OCI-LY7 (cell line): Measurements from ENCODE around the gene HMG20B.

Experiments
- CTCF ChIP-seq: fragments of 200-600 bp; sonication (generic); conservative IDR thresholded peaks from 2 replicates; pipeline ENCODE4 v1.5.1; 2014; ENCODE audit warnings: mild to moderate bottlenecking, antibody characterized with exemption, low read length, moderate library complexity, mixed read lengths
- EZH2phosphoT487 ChIP-seq: fragments of 200-600 bp; sonication (generic); IDR thresholded peaks from 2 replicates; pipeline ENCODE4 v1.6.1; 2018; ENCODE audit warnings: low read depth, borderline replicate concordance, mild to moderate bottlenecking, mixed run types, antibody characterized with exemption, low read length, moderate library complexity, mixed read lengths

- TF ChIP-seq CTCF = peak; percentile 6; the same call in 1 of the 2 replicates
- no peak for TF ChIP-seq EZH2phosphoT487
Measured at GRCh38 chr19:3547767-3548282, 24.9 kb upstream of the HMG20B start.
